ENCODE data around the gene ASRGL1.

The ASRGL1 gene

DNA sequence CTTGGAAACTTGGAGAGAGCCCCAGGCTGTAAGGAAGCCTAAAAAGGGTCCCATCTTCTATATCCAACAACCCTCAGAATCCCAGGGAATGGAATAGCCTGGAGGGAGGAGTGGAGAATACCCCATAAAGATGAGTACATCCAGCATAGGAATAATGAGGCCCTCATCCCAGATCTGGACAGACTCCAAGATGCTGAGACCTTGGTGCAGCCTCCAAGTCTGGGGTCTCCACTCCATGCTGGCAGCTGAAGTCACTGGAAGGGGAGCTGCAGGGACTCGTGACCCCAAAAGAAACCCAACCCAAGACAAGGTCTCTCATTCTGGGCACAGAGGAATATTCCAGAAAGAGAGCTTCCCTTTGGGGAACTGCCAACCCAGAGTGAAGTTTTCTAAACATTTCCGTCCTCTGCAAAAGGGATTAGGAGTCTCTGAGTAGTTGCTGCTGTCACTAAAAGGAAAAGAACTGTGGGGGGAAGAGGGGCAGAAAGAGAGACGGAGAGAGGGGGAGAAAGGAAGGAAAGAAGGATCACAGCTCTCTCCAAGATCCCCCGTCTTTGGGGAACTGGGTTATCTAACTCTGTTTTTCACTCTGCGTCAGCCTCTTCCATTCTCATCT lies 82.2 kb downstream of the ASRGL1 start:
- DNase-seq = no peak

DNA sequence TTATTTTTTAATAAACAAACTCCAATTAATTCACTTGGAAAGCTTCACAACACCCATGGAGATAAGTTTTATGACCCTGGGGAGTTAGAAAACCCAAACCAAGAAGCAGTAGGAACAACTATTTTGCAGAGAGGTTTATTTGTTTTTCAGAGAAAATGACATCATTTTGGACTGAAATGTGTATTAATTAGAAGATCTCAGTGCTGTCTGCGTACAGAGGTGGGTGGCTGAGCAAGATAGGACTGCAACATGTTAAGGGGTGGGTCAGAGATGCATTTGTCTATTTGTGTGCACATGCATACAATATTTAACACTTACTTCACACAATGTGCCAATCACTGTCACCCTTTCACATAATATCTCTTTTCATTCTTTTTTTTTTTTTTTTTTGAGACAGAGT lies 82.7 kb downstream of the ASRGL1 start:
- DNase-seq = no peak

DNA sequence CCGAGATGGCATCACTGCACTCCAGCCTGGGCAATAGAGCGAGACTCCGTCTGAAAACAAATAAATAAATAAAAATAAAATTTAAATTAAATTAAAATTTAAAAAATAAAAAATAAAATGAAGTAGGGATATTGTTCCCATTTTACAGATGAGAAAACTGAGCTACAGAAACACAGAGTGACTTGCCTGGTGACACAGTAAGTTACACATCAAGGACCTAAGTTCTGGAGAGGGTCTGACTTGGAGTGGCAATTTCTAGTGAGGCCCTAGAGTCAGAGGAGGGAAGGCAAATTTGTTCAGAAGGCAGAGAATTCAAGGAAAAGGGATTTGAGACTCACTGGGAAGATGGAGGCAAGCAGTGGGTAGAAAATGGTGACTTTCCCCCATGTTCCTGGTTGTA lies 83.6 kb downstream of the ASRGL1 start:
- DNase-seq = no peak

DNA sequence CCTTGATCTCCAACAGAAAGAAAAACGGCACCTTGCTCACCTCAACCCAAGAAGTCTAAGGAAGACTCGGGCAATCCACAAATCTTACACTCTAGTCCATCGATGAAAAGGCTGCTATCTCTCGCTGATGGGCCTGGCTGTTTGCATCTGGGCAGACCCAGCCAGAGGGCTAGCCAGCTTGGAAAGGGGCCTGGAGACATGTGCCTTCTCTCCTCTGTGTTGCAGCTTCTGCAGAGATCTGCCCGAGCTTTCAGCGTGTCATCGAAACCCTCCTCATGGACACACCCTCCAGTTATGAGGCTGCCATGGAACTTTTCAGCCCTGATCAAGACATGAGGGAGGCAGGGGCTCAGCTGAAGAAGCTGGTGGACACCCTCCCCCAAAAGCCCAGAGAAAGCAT lies 84.7 kb downstream of the ASRGL1 start:
- no peak for DNase-seq

DNA sequence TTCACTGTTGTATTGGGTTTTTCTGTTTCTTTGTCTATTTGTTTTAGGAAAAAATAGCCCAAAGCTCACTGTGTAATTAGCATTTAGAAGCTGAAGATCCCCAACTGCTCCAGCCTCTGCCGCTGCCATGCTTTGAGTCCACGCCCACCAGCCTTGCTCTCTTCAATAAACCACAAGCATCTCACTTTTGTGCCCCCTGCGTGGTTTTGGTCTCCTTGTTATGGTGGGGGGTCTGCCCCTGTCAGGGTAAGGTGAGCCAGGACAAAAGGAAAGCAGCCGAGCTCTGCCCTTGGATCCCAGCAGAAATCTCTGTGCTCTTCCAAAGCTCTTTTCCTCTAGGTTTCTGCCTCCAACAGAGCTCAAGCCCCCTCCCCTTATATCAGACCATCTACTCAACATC lies 85.8 kb downstream of the ASRGL1 start:
- no peak for DNase-seq

DNA sequence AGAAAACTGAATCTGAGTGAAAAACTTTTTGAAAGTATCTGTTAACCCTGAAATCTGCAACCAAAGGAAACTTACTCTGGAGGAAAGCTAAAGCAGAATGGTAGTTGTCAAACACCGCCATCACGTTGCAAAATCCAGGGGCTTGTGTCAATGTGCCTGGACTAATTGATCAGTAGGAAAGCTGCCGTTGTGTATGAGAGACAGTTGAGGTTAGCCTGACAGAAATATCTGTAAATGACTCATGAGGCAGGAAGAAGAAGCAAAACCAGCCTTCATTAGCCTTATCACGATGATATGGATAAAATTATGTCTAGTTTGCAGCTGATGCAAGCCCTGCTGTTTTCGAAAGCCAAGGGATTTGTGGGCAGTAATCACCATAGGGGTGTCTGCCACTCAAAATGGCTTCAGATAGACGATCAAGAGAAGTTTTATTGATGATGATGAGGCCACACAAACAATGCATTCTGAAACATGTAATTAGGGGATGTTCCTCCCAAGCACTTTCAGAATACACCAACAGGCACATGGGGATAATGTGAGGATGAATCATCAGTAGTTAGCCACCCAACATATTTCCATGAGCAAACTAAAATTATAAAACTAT lies 90.5 kb downstream of the ASRGL1 start:
- no peak for DNase-seq

DNA sequence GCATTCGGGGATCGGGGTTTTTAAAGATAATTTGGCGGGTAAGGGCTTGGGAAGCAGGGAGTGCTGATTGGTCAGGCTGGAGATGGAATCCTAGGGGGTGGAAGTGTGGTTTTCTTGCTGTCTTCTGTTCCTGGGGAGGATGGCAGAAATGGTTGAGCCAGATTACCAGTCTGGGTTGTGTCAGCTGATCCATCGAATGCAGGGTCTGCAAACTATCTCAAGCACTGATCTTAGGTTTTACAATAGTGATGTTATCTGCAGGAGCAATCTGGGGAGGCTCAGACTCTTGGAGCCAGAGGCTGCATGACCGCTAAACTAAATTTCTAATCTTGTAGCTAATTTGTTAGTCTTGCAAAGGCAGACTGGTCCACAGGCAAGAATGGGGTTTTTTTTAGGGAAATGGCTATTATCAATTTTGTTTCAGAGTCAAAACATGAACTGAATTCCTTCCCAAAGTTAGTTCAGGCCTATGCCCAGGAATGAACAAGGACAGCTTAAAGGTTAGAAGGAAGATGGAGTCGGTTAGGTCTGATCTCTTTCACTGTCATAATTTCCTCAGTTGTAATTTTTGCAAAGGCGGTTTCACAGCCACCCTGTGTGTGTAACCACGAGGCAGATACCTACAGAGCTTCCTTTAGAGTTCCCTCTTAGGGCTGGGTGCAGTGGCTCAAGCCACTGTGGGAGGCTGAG lies 91.8 kb downstream of the ASRGL1 start:
- DNase-seq = no peak

DNA sequence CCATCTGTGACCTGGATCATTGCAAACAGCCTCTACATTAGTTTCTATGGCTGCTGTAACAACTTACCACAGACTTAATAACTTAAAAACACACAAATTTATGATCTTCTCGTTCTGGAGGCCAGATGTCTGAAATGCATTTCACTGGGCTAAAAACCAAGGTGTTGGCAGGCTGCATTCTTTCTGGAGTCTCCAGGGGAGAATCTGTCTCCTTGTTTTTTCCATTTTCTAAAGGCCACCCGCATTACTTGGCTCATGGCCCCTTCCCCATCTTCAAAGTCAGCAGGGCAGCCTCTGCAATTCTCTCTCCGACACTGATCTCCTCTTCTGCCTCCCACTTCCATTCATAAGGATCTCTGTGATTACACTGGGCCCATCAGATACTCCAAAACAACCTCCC lies 93.2 kb downstream of the ASRGL1 start:
- no peak for DNase-seq

DNA sequence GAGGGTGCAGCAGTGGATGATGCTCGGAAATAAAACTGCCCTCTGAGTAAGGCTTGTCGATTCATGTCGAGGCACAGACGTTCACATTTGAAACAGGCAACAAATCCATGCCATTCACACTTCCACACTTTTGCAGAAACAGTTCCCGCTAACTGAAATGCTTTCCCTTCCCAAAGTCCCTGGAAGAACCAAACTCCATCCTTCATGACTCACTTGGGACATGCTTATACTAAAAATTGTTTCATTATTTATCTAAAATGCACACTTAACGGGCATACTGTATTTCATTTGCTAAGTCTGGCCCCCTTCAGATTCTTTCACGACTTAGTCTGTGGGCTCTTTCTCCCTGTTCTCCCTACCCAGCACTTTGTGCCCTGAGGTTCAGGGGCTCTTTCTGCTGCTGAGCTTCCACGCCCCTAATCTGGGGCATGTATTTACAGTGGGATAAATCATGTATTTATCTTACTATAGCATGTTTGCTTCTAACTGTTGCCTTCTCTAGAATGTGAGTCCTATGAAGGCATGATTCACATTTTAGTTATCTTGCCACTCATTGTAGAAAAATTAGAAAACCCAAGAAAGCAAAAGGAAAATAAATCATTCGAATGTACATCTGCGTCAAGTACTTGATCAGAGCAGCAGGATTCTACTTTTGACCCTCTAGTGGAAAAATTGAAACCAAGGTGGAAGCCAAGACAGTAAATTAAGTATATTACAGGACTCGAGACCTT lies 94.1 kb downstream of the ASRGL1 start:
- no peak for DNase-seq

DNA sequence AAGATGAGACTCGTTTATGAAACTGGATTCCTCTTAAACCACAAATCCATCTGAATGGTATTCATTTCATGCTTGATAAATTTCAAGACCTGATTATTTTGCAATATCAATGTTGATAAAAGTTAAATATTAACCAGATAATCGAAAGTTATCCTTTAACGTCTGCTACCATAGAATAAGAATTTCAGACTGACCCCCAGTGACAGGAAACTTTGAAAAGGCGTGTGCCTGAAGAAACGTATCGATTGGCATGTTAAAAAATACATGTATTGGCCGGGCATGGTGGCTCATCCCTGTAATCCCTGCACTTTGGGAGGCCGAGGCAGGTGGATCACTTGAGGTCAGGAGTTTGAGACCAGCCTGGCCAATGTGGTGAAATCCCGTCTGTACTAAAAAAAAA lies 95.4 kb downstream of the ASRGL1 start:
- DNase-seq = no peak

DNA sequence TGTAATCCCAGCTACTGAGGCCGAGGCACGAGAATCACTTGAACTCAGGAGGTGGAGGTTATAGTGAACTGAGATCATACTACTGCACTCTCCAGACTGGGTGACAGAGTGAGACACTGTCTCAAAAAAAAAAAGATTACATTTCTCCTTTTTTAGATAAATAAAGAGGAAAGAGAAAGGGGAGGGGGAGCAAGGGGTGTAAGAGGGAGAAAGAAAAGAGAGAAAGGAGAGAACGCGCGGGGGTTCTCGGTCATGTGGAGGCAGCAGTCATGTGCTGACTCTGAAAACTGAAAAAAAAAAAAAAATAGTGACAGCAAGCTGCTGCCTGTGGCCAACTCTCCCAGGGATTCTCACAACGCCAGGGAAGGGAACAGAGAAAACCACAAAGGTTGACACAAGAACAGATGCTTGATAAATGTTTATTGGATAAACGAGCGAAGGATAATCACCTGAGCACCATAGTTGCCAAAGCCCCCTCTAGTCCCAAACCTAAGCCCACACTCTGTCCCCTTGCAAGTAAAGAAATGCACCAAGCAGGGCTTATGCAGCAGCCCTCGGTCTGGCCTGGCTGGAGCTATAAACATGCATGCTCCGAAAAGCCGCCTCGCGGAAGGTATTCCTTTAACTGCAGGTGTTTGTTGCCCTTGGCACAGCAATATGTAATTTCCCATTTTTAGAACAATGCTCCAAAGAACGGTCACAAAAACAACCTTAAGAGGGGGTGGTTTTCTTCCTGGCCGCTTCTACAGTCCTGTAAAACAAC lies 96.1 kb downstream of the ASRGL1 start:
- DNase-seq = no peak

DNA sequence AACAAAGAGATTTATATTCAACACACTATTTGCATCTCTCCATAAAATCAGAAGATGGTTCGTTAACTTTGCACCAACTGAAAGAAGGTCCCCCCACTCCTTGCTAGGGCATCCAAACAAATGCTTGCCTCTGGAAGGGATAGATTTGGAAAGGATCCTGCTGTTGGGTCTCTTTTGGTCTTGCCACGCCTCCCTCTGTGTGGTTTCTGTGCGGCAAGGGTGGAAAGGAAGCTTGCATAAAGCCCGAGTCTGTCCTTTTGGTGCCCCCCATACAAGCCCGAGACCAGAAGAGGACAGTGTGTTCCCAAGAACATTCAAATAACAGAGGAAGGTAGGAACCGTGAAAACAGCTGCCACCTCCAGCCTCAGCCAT lies 96.6 kb downstream of the ASRGL1 start:
- no peak for DNase-seq

DNA sequence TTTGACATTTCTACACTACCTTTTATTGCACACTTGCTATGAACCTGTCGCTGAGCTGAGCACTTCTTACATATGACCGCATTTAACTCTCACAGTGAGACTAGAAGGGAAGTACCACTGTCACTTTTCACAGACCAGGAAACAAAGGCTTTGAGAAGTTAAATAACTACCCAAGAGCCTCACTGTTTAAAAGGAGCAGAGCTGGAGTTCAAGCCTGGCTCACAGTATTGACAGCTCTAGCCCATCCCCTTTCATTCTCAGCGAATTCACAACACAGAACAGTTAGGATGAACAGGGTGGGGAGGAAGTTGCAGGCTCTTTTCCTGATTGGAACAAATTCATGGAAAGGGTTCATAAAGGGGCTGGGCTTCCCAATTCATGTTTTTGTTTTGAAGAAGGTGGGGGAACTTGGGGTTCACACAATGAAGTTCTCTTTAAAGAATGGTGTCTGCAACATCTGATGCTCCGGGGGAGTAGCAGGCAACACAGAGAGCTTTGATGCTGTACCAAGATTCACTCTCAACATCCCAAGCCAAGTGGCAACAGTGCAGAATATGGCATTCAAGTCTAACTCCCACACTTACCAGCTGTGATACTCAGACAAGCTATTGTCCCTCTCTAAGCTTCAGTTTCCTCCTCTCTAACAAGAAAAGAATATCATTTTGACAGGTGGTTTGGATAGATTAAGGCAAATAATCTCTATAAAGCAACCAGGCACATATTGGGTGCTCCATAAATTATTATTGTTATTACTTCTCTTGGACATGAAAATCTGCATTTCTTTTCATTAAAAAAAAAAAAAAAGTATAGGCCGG lies 98.8 kb downstream of the ASRGL1 start:
- DNase-seq = no peak

DNA sequence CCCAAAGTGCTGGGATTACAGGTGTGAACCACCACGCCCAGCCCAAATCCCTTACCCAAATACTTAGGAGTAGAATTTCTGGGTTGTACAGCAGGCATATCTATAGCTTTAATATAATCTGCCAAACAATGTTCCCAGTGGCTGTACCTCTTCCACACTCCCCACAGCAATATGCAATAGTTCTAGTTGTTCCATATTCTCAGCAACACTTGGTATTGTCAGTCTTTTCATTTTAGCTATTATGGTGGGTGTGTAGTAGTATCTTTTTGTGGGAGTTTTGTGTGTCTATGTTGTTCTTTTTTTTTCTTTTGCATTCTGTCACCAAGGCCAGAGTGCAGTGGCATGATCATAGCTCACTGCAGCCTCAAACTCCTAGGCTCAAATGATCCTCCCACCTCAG lies 100.4 kb downstream of the ASRGL1 start:
- DNase-seq = no peak

DNA sequence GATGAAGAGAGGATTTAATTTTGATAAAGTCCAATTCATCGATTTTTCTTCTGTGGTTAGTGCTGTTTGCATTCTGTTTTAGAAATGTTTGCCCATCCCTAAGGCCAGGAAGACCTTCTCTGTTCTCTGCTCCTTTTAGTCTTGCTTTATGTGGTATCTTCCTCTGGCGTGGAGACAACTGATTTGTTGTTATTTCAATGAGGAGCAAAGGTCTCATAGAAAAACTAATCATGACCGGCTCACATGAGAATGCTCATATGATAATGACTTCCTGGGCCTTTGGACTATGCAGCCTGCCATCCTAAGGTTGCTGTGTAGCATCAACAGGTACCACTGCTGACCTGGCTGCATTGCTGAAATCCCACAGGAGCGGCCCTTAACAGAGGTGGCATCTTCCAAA lies 101.4 kb downstream of the ASRGL1 start:
- DNase-seq = no peak

DNA sequence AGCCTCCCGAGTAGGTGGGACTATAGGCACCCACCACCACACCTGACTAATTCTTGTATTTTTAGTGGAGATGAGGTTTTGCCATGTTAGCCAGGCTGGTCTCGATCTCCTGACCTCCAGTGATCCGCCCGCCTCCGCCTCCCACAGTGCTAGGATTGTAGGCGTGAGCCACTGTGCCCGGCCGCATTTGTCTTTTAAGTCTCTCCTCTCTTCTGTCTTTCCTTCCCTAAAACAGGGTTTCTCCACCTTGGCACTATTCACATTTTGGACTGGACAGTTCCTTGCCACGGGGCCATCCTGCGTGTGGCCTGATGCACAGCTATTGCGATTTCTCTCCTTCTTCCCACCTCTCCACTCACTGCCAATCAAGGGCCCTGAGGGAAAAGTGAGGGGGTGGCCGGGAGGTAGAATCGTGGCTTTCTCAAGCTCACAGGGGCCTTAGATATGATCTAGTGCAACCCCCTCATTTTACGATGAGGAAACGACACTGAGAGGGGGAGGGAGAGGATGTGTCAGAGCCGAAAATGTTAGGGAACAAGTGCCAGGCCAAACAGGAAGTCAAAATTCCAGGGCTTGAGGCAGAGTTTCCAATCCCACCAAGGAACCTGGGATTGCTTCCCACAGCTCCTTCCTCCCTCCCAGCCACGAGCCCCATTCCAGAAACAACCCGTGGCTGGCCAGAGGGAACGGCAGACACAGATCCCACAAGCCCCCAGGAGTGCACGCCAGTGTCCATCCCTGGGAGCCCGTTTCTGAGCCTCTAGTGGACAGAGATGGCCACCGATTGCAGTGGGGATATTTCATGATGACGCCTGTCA lies 102.7 kb downstream of the ASRGL1 start:
- DNase-seq = no peak

Measured in stimulated activated CD4-positive, alpha-beta T cell treated with anti-CD3 and anti-CD28 coated beads, Interleukin-12 subunit alpha, Interleukin-12 subunit beta, amount 100 ng/mL, for 4 hours (primary cell).